Melanocyte of skin (primary cell): ENCODE results near the gene CHTOP. TPM values are rescaled to one million over a fixed set of nuclear protein-coding genes. Genes with fewer than 3 reads are reported as not detected.

Source experiments
- small RNA-seq, 2 donors: library from RNA; depleted of rRNA; stranded (forward); fragments of <200 nt; gene quantifications; one replicate each; pipeline ENCODE3, GENCODE V24; 2012
- total RNA-seq, 2 donors: library from RNA; depleted of rRNA; stranded (reverse); fragments of >200 nt; gene quantifications; 2 replicates each; pipeline ENCODE4 v1.2.3, GENCODE V29; 2012

CHTOP gene, protein sequence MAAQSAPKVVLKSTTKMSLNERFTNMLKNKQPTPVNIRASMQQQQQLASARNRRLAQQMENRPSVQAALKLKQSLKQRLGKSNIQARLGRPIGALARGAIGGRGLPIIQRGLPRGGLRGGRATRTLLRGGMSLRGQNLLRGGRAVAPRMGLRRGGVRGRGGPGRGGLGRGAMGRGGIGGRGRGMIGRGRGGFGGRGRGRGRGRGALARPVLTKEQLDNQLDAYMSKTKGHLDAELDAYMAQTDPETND
- total RNA-seq: 10 to 100 TPM; 27.2 to 37.0 TPM

DNA sequence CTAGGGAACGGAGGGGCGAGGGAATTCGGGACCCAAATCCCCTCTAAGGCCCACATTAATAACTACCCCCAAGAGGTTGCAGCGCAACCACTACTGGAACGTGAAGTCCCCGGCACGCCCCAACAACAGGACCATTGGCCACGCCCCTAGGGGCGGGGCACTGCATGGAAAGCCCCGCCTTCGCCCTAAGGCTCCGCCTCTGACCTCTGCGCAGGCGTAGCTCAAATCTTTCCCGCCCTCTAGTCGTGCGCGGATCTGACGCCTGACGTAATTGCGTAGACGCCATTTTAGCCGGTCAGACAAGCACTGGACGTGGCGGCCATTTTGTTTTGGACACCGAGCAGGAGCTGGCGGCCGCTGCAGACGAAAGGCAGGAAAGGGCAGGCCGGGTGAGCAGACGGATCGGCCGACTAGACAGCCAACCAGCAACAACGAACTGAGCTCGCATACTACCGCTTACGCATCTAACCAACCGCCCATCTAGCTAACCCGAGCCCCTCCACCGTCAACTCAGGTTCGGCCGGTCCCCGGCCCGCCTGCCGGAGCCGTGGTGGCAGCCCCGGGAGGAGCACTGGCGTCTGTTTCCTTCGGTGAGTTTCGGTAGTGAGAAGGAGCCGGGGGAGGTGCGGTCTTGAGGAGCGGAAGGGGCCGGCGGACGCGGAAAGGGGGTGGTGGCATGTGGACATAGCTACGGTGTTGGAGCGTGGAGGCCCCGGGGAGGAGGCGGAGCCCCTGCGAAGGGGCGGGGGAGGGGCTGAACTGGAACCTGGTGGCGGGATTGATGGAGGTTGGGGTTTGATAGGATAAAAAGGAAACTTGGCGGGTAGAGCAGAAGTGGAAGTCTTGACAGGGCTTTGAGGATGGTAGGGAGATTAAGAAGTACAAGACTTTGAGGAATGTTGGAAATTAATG lies at the start of gene CHTOP:
Gene CHTOP, plus strand, starts transcription at position 313 of the 912 bp plus-strand sequence. CDS start 2,523 bp downstream, outside the sequence.

DNA sequence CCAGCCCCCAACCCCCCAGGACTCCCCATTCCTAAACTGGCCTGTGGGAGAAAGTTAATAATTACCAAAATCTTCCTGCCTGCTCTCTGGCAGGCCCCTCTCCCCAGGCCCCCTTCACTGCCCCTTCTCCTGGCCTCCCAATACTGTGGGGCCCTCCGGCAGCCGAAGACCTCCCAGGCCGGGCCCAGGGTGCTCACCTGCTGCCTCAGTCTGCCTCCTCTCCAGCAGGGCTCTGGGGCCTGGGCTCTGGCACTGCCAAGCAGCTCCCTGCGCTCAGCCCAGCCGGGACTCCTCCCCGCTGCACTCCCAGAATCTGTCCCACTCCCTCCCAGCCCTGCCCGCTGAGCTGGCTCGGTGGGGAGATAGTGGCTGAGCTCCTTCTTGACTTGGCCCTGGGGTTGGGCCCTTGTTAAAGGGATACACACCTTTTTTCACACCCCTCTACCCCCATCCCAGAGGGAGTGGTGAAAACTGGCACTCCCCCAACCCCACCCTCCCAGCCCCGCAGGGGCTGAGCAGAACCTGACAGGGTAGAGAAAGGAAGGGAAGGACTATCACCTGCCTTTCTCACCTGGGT lies 21.0 kb upstream of the CHTOP start, which contains the start of gene S100A16:
Gene S100A16, minus strand, starts transcription at position 383 of the 577 bp plus-strand sequence. CDS start 4,986 bp downstream, outside the sequence.

GRCh38 chr1:153616144-153616916 lies 17.5 kb upstream of the CHTOP start, which contains the start of gene S100A14:
TSS of gene S100A14 (minus strand) at chr1:153616325. CDS start at chr1:153615858, 467 bp downstream.

GRCh38 chr1:153626904-153627714 lies 6.8 kb upstream of the CHTOP start, which contains the start of gene S100A13:
TSS of gene S100A13 (minus strand) at chr1:153627505. CDS start at chr1:153626472, 1,033 bp downstream.

DNA sequence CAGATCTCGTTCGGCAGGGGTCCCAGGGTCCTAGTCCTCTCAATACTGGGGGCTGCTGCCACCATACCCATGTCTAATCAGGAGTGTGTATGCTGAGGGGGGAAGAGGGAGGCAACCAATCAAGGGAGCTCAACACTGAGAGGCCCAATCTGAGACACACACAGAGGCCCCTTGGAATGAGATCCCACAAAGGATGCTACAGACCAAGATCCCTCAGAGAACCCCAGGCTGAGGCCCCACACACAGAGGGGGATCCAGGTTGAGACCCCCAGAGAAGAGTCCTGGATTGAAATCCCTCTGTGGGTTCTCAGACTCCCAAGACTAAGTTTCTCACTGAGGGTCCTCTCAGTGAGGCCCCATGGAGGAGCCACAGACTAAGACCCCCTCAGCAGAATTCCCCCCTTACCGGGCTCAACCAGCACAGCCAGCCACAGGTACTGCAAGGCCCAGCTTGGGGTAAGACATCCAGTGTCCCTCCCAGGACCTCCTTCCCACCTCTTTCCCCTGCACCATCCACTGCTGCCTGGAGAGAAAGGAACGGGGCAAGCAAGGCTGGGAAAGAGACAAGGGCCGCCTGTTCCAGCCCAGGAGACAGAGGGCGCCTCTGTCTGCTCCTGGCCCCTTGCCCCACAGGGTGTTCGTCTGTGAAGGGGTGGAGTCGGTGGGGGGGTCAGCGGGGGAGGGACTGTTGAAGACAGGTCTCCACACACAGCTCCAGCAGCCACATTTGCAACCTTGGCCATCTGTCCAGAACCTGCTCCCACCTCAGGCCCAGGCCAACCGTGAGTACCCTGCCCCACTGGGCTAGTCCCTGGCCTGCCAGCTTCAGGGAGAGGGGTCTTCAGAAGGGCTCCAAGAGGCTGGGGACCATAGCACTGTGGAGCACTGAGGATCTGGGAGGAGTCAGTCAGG lies 5.9 kb upstream of the CHTOP start, which contains the start of gene S100A1:
Gene S100A1, plus strand, starts transcription at position 720 of the 912 bp plus-strand sequence. CDS start 2,088 bp downstream, outside the sequence.

DNA sequence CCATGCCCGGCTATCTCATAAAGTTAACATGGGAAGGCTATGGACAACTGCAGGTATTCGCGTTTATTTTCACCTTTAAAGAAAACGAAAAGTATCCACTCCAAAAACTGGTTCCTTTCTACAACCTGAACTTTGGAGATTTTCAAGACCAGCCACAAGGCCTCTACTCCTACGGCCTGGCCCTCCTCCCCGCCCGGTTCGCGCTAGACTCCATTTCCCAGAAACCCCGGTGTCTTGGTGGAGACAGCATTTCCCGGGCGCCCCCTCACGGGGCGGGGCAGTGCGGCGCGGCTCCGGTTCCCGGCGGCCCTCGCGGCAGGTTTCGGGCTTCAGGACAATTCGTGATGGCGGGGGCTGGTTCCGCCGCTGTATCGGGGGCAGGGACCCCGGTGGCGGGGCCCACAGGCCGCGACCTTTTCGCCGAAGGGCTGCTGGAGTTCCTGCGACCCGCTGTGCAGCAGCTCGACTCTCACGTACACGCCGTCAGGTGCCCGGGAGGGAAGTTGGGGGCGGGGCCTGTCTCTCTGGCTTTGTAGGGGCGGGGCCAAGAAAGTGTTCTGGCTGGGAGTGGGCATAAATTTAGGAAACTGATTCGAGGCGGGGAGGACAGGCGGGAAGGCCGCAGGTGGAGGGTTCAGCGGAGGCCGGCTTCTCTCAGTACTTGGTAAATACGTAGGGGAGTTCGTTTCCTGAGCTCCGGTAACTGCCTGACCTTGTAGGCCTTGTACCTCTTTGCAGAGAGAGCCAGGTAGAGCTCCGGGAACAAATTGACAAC lies 24.7 kb downstream of the CHTOP start, which contains the start of gene SNAPIN:
Gene SNAPIN, plus strand, starts transcription at position 304 of the 775 bp plus-strand sequence. Its CDS starts 41 bp downstream, at position 345.

DNA sequence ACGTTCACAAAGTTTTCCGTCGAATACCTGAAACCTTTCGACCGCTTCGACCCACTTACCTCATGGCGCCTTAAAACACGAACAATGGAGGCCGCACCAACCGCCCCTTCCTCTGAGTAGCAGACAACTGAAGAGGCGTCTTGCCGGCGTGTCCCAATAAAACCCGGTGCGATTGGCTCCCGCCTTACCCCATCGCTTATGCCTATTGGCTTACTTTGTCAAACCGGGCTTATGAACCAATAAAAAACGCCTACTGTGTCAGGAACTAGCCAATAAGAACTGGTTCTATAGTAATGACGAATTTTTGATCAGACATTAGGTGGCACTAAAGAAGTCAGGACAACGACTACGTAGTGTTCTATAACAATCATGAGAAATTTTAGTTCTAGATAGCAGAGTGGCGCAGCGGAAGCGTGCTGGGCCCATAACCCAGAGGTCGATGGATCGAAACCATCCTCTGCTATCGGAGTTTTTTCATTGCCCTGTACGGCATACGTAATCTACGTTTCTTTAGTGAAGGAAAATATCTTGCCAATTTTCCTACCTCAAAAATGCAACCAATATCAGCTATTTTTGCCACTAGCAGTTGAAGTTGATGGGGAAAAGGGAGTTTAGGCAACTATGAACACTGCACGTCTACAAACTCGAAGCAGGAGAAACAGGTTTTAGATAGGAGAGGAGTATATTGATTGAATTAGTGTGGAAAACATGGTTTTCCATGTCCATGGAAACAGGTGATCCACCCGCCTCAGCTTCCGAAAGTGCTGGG lies 37.2 kb downstream of the CHTOP start, which contains the start of gene ILF2:
Gene ILF2, minus strand, starts transcription at position 135 of the 769 bp plus-strand sequence. Its CDS starts 71 bp downstream, at position 64.

GRCh38 chr1:153678519-153679336 lies 44.9 kb downstream of the CHTOP start, which contains the start of gene NPR1:
TSS of gene NPR1 (plus strand) at chr1:153678688. CDS start at chr1:153679109, 421 bp downstream.

Small RNA genes lying within 50 kb of the gene (small RNA-seq; reads per million reads assigned to genes)
- 0 reads per million in 2 donors for gene MIR8083

Other genes with a start within 250 kb of the CHTOP start
- gene S100A8, start 243.0 kb upstream of the CHTOP start, total RNA-seq: not detected
- gene S100A7A, start 217.5 kb upstream of the CHTOP start, total RNA-seq: not detected
- not detected for gene S100A7, start 173.4 kb upstream of the CHTOP start, total RNA-seq
- gene S100A6, start 98.1 kb upstream of the CHTOP start, total RNA-seq: 100 to 1,000 TPM; 336 to 430 TPM
- gene S100A5, start 93.1 kb upstream of the CHTOP start, total RNA-seq: not detected
- gene S100A4, start 88.3 kb upstream of the CHTOP start, total RNA-seq: 1 to 10 TPM in 1 of 2 donors, under 1 TPM in 1; 0.67 to 1.7 TPM
- 1 to 10 TPM in 1 of 2 donors, not detected in 1; 1.3 TPM for gene S100A3, start 84.8 kb upstream of the CHTOP start, total RNA-seq
- gene S100A2, start 68.2 kb upstream of the CHTOP start, total RNA-seq: 1 to 10 TPM in 1 of 2 donors, under 1 TPM in 1; 0.34 to 1.3 TPM
- gene S100A16, start 20.9 kb upstream of the CHTOP start, total RNA-seq: 10 to 100 TPM; 13.1 to 34.3 TPM
- gene S100A14, start 17.7 kb upstream of the CHTOP start, total RNA-seq: not detected
- gene S100A13, start 6.6 kb upstream of the CHTOP start, total RNA-seq: 10 to 100 TPM; 42.7 to 63.3 TPM
- 1 to 10 TPM; 1.7 to 4.1 TPM for gene S100A1, start 5.6 kb upstream of the CHTOP start, total RNA-seq
- gene SNAPIN, start 24.6 kb downstream of the CHTOP start, total RNA-seq: 10 to 100 TPM; 46.8 to 53.6 TPM
- 100 to 1,000 TPM; 137 to 213 TPM for gene ILF2, start 36.9 kb downstream of the CHTOP start, total RNA-seq
- under 1 TPM; under 0.01 TPM for gene NPR1, start 44.6 kb downstream of the CHTOP start, total RNA-seq
- 10 to 100 TPM; 41.0 to 44.0 TPM for gene INTS3, start 94.0 kb downstream of the CHTOP start, total RNA-seq
- gene SLC27A3, start 141.3 kb downstream of the CHTOP start, total RNA-seq: 10 to 100 TPM; 27.2 to 59.3 TPM